ENCODE results near the gene GATB.
"Not testable (repeated sequence)": the region's sequence is repeated elsewhere in the genome, so short reads cannot be mapped to it uniquely, and the experiment has no call there.

GATB gene

DNA sequence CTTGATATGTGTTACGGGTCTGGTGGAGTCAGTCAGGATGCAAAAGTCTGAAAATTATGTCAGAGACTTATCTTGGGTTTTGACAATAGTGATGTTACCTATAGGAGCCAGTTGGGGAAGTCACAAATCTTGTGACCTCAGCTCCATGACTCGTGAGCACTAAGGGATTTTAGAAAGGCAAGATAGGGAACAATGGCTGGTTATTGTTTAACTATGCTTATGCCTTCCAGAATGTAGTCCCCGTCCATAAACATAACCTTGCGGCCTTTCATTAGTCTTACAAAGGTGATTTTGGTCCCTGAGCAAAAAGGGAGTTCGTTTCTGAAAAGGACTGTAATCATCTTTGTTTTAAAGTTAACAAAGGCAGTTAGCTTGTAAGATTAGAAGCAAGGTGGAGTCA lies 23.9 kb upstream of the GATB start:
- no peak for DNase-seq (ENCODE audit: low spot score)

DNA sequence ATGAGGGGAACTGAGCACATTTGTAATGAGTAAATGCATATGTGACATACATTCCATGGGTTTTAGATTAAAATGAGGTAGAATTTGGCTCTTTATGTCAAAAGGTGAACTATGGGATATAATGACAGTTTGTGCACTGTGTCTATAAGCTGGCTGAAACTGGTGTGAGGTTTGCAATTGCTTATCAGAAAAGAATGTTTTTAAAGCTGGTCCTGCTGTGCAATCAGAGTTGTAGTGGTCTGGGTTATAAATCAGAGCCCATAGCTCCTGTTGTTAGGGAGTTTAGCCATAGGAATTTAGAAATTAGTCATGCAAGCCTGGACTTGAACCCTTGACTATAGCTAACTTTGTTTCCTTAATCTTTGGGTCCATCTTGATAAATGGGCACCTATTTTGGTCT lies 23.1 kb upstream of the GATB start:
- DNase-seq (ENCODE audit: low spot score) = no peak

DNA sequence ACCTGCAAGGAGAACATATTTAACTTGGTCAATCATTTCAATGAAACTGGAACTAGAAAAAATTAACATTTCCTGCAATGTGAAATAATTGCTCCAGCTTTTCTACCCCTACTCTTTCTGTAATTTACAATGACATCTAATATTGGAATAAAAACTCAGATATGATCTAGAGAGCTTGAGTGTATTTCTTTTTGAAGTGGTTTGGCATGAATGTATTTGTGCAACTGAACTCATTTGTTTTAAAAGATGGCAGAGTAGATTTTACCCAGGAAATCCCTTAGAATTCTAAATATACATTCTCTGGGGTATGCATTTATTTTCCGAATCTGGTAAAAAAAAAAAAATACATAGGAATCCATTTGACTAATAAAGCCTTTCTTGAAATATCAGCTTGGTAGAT lies 21.5 kb upstream of the GATB start:
- no peak for DNase-seq (ENCODE audit: low spot score)

DNA sequence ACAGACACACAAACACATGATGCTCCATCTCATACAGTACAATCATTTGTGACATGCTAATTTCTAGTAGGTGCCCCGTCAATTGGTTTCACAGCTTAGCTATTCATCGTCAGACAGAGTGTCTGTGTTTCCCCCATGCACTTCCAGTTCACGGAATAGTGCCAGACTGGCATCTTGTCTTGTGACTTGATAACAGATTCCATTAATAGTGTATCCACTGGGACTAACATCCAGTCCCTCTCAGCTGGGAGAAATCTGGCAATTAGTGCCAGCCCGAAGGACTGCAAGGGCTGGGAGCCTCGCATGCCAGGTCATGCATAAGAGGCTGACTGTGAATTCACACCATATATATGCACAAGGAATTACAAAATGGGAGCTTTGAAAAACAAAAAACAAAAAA lies 20.2 kb upstream of the GATB start:
- DNase-seq (ENCODE audit: low spot score) = no peak

DNA sequence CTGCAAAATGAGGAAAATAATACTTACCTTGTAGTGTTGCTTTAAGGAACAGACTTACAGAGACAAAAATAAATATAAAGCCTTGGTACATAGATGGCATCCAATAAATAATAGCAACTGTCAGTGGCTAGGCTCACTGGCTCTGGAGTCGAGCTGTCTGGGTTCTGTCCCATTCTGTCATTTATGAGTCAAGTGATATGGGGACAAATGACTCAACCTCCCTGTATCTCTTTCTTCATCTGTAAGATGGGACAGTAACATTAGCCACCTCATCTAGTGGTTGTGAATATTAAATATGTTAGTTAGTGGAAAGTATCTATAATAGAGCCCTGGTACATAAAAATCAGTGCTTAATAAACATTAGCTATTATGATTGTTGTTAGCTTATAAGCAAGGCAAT lies 16.7 kb upstream of the GATB start:
- DNase-seq (ENCODE audit: low spot score) = peak; percentile 9

DNA sequence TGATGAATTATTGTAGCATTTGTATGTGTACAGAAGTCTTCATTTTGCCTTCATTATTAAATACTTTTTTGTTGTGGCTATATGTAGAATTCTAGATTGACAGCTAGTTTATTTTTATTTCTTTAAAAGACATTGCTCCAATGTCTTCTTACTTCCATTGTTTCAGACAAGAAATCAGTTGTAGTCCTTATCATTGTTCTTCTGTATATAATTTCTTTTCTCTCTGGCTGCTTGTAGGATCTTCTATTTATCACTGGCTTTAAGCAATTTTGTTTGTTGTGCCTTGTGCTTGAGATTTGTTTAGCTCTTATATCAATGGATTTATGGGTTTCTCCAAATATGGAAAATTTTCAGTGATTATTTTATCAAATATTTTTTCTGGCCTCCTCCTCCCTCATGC lies 13.5 kb upstream of the GATB start:
- no peak for DNase-seq (ENCODE audit: low spot score)

DNA sequence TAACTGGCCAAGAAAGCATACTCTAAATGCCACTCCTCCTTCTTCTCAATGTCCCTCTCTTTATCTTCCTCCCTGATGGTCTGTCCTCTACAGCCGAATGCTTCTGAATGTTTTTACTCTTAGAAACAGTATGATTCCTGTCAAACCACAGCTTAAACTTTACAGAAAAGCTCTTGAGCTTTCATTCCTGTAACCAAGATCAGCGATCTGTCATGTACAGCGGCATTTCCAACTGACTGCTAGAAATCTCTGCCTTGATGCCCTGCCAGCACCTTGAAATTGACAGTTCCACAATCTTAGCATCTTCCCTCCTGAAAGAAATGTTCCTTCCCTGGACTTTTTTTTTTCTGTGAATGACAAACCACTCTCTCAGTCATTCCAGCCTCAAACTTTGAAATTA lies 11.5 kb upstream of the GATB start:
- DNase-seq (ENCODE audit: low spot score) = no peak

DNA sequence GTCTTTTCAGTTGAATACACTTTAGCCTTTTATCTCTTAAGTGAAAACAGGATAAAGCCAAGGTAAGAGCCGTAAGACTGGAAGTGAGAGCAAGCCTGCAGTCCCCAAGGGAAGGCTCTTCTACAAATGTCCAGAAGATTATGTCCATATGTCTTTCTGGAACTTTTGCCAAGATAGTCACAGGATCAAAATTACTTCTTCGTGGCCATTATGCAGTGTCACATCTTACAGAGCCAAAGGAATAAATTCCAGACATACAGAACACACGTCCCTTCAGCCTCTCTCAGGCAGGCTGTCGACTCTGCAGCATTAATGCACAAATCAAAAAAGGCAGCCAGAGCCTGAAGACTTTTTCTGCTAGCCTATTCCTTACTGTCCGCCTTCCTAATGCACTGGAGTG lies 10.9 kb upstream of the GATB start:
- no peak for DNase-seq (ENCODE audit: low spot score)

DNA sequence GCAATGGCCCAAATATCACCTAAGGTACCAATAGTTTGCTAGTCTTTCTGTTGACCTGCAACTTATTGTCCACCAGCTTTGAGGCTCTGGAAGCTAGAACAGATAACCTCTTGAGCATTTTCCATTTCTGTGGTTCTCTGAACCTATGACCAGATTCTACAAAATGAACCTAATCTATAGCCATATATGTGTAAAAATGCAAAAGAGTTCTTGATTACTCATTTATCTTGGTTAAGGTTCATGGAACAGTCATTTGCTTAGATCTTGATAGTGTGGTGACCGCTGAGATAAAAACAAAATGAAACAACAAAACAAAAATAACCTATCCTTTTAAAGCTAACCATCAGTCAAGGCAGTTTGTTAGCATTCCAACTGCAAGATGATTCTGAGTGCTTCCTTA lies 9.3 kb upstream of the GATB start:
- no peak for DNase-seq (ENCODE audit: low spot score)

DNA sequence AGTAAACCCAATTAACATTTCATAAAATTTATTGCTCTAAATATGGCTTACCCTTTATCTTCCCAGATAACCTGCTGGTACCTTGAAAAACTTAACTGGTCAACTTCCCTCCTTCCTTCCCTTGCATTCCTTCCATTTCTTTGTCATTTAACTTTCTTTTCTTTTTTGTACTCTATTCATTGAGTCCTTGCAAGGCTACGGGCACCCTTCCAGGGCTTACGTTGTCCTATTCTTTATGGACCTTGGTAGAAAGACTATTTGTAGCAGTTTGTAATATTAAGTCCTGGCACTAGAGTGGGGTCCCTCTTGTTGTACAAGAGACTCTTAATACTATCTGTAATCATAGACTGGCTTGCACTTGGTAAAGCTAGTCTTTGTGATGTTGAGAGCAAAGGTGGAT lies 8.0 kb upstream of the GATB start:
- no peak for DNase-seq (ENCODE audit: low spot score)

DNA sequence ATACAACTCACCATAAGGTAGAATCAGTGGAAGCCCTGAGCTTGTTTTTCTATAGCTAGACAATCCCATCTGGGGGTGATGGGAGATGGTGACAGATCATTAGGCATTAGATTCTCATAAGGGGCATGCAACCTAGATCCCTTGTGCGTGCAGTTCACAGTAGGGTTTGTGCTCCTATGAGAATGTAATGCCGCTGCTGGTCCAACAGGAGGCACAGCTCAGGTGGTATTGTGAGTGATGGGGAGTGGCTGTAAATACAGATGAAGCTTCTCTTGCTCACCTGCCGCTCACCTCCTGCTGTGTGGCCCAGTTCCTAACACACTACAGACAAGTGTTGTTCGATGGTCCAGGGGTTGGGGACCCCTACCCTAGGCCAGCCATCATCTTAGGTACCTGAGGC lies 5.9 kb upstream of the GATB start:
- DNase-seq (ENCODE audit: low spot score) = no peak

DNA sequence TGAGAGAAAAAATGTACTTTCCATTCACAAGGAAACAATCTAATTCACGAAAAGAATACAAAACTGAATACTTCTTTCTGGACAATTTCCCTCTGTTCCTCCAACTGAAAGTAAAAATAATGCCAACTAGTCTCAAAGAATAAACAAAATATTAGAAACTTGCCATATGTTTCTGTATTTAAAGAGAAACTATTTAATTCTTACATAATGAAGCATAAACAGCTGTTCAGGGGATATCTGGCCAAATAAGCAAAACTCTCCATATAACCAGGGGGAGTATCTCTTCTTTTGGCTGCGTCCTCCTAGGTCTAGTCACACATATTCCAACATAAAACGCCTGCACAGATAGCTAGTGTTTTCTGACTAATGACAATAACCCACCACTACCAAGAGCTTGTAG lies 805 bp downstream of the GATB start:
- peak; percentile 54 for DNase-seq (ENCODE audit: low spot score)

DNA sequence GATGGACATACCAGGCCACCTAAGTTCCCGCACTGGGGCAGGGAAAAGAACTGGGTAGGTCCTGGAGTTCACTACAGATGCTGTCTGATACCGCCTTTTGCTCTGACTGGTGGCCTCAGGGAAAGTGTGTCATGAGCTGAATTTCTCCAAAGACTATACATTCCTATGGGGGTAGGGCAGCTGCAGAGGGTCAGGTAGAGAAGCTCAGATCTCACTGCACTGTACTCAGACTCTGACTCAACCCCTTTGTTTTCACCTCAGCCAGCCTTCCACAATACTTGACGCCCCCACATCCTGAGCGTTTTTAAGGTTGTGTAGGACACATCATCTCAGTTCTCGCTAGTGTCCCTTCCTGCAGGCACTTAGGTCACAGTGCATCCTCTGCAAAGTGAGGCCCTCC lies 7.8 kb downstream of the GATB start:
- DNase-seq (ENCODE audit: low spot score) = no peak

DNA sequence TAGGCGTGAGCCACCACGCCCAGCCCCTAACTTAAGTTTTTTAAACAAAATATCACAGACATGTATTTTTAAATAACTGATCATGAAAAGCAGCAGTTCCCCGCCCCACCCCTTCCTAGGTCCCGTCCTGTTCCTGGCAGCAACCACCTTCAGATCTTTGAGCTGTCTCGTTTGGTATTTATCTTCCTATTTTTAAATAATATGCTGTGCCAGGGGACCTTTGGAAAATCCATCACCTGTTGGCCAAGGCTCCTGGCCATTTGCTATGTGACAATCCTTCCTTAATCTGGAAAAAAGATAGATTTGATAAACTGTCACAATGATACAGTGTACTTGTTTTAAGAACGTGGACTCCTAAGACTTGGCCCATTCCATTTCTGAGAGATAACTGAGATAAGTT lies 10.7 kb downstream of the GATB start:
- no peak for DNase-seq (ENCODE audit: low spot score)

DNA sequence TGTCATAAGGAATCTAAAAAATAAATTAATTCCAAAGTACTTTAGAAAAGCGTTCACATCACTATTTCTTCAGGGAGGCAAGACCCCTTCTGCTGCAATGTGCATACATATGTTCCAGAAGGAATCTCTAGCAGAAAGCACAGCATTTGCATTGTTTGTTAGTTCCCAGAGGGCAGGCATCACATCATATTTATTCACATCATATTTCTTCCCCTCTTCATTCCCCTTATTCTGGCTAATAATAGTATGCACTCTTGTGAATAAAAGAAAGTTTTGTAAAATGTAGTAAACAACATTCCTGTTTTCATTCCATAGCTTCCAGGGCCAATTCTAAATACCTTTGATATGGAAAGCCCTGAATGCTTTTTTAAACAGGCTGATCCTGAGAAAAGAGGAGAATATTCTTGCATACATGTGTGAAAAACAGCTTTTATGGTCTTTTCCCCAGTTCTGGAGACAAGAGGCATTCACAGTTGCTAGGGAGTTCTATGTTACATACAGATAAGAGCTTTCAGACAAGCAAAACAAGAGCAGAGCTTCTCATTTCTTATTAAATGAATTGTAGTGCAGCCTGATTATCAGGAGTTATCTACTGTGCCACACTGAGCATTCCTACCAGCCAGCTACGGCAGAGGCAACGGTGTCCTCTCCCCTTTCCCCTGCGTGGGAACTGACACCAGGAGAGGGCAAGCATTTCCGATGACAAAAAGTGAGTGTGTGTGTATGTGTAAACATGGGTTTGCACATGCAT lies 15.2 kb downstream of the GATB start:
- no peak for DNase-seq (ENCODE audit: low spot score)

DNA sequence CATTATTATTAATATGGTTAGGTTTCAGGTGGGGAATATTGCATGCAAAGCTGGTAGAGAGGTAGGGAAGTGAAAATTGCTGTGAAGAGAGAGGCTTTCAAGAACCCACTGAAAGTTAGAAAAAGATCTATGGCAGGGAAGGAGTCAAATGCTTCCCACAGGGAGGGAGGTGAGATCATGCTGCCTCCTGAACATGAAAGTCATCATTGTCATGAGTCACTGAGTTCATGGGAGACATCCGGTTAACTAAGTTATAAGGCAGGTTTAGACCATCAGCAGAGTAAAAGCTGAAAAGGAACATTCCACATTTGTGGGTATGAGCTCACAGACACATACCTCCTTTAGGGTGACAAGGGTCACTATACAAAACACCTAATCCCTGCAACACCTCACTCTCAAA lies 16.2 kb downstream of the GATB start:
- peak; percentile 98 for DNase-seq (ENCODE audit: low spot score)

DNA sequence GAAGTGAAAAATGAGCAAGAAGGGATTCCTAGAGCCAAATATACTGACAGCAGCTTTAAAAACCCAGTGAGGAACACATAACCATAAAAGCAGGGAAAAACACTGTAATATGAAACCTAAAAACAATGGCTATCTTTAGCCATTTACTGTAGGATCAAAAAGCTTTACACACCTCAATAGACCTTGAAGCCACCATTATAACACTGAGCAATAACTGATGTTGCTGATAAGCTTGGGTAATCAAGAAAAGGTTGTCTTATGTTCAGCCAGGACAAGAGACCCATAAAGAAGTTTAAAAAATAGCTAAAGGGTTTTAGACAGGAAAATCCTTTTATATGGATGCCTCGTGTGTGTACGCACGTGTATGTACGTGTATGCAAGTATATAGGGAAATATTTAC lies 16.9 kb downstream of the GATB start:
- DNase-seq (ENCODE audit: low spot score) = no peak

DNA sequence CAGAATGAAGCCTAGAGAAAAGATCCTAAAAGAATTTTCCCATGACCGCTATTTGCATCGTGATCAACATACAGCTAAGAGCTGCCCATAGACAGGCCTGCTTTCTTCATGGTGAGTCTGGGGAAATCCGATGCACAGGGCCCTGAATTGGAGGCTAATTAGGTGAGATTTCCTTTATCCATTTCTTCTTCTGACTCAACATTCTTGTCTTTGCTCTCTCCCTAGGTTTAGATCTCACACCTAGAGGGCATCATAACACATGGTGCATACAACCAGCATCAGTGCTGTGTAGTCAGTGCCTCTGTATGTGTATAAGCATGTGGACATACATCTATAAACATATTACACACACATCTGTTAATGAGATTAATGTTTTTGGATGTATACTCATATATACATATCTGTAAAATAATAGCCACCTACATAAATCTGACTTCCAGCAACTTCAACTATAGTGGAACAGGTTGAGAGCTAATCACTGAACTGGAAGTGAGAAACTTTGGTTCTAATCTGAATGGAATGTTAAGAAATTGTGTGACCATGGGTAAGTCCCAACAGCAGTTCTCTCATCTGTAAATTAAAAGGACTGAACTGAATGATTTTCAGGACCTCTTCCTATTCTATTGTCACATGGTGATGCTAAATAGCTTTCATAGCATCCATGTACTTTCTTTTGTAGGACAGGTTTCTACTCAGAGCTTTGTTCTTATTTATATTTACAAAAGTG lies 17.5 kb downstream of the GATB start:
- no peak for DNase-seq (ENCODE audit: low spot score)

DNA sequence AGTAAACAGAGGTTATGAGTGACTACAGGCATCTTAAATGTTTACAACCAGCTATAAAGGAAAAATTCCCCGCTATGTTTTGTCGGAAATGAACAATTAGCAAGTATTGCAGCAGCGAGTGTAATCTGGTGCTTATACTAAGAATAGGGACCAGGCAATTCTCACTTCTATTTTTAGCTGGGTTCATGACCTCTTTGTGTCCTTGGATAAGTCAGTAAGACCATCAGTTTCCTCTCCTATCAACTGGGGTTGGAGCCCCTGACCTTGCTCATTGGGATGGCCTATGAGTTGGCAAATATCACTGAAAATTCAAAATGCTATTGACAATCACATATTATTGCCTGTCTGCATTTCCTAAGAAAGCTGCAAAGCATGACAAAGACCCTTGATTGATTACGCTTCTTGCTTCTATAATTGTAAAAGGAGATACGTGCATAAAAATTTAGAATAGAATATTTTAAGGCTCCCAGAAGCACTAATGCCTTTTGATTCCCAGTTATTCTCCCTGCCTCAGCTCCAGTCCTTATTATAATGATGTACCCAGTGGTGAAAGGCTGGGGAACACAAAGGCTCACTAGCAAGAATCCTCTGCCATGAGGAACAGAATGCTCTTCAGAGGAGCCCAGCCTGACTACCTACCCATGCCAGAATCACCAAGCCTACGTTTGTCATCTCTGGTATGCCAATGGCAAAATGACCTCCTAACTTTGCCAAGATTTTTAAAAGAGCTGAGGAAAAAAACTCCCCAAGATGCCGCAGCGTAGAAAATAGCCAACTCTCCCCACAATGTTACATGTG lies 21.9 kb downstream of the GATB start:
- DNase-seq (ENCODE audit: low spot score) = no peak

DNA sequence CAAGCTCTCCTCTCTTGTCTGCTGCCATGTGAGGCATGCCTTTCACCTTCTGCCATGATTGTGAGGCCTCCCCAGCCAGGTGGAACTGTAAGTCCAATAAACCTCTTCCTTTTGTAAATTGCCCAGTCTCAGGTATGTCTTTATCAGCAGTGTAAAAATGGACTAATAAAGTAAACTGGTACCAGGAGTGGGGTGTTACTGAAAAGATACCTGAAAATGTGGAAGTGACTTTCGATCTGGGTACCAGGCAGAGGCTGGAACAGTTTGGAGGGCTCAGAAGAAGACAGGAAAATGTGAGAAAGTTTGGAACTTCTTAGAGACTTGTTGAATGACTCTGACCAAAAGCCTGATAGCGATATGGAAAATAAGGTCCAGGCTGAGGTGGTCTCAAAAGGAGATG lies 24.0 kb downstream of the GATB start:
- not testable (repeated sequence) for DNase-seq (ENCODE audit: low spot score)

DNA sequence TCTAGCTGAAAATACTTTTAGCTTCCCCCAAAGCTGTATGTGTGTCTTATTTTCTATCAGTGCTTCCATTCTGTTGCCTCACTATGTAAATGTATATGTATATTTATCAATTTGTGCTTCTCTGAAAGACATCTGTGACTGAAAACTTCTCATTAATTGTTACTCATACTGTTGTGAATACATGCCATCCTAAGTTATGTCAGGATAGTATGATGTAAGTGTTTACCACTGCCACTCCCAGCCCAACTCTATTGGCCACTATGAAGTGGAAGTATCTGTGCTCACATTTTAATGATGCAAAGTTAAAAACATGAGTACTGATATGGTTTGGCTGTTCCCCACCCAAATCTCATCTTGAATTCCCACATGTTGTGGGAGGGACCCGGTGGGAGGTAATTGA lies 24.4 kb downstream of the GATB start:
- no peak for DNase-seq (ENCODE audit: low spot score)

DNA sequence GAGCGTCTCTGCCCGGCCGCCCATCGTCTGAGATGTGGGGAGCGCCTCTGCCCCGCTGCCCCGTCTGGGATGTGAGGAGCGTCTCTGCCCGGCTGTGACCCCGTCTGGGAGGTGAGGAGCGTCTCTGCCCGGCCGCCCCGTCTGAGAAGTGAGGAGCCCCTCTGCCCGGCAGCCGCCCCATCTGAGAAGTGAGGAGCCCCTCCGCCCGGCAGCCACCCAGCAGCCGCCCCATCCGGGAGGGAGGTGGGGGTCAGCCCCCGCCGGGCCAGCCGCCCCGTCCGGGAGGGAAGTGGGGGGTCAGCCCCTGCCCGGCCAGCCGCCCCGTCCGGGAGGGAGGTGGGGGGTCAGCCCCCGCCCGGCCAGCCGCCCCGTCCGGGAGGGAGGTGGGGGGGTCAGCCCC lies 29.1 kb downstream of the GATB start:
- DNase-seq (ENCODE audit: low spot score) = not testable (repeated sequence)
